Ureter (tissue), 1 donor: ENCODE measurements around the gene EXOC5. TPM values are rescaled to one million over a fixed set of nuclear protein-coding genes. Genes with fewer than 3 reads are reported as not detected.
"Not testable (repeated sequence)": the region's sequence is repeated elsewhere in the genome, so short reads cannot be mapped to it uniquely, and the experiment has no call there.

ENCODE experiments used
- DNase-seq: peaks from one replicate; pipeline ENCODE4 v3.0.0-alpha.2; 2020; ENCODE audit warnings: low spot score
- total RNA-seq: library from RNA; stranded (reverse); gene quantifications from one replicate; pipeline ENCODE4 v1.2.4, GENCODE V29; 2023
- donor health status: DM: yes; HTN: yes; CAD: no.

Gene EXOC5
- total RNA-seq, 1 donor from 2014 or later = 63.2 TPM

GRCh38 chr14:57259672-57260071 lies 9.0 kb downstream of the EXOC5 start:
- DNase-seq = no peak

GRCh38 chr14:57258221-57258620 lies 10.5 kb downstream of the EXOC5 start:
- DNase-seq = not testable (repeated sequence)

GRCh38 chr14:57254884-57255283 lies 13.8 kb downstream of the EXOC5 start:
- DNase-seq = no peak

GRCh38 chr14:57246933-57247657 lies 21.6 kb downstream of the EXOC5 start:
- no peak for DNase-seq

- DNase-seq = no peak
These were observed 22.8 kb downstream of the EXOC5 start for GRCh38 chr14:57245941-57246340.

- DNase-seq = no peak
These were observed 24.6 kb downstream of the EXOC5 start for GRCh38 chr14:57244106-57244505.

- DNase-seq = no peak
These were observed 25.4 kb downstream of the EXOC5 start for GRCh38 chr14:57243320-57243719.

- not testable (repeated sequence) for DNase-seq
These were observed 28.6 kb downstream of the EXOC5 start for GRCh38 chr14:57240115-57240514.

GRCh38 chr14:57232006-57232405 lies 36.7 kb downstream of the EXOC5 start:
- no peak for DNase-seq

GRCh38 chr14:57228320-57228719 lies 40.4 kb downstream of the EXOC5 start:
- not testable (repeated sequence) for DNase-seq

- no peak for DNase-seq
These were observed 41.6 kb downstream of the EXOC5 start for GRCh38 chr14:57227083-57227482.

GRCh38 chr14:57221931-57222330 lies 46.8 kb downstream of the EXOC5 start:
- DNase-seq = no peak

GRCh38 chr14:57212919-57213318 lies 55.8 kb downstream of the EXOC5 start:
- DNase-seq = no peak

GRCh38 chr14:57209561-57209960 lies 59.1 kb downstream of the EXOC5 start:
- DNase-seq = no peak

GRCh38 chr14:57205938-57206337 lies 62.8 kb downstream of the EXOC5 start:
- no peak for DNase-seq

- DNase-seq = not testable (repeated sequence)
These were observed 66.0 kb downstream of the EXOC5 start for GRCh38 chr14:57202672-57203071.

GRCh38 chr14:57199921-57200320 lies 68.8 kb downstream of the EXOC5 start:
- DNase-seq = no peak

GRCh38 chr14:57189070-57189469 lies 79.6 kb downstream of the EXOC5 start:
- DNase-seq = no peak

GRCh38 chr14:57182760-57183503 lies 85.8 kb downstream of the EXOC5 start:
- no peak for DNase-seq

- DNase-seq = no peak
These were observed 89.4 kb downstream of the EXOC5 start for GRCh38 chr14:57179273-57179672.

GRCh38 chr14:57174466-57174865 lies 94.2 kb downstream of the EXOC5 start:
- DNase-seq = no peak

- DNase-seq = no peak
These were observed 96.8 kb downstream of the EXOC5 start for GRCh38 chr14:57171903-57172302.

- DNase-seq = no peak
These were observed 97.3 kb downstream of the EXOC5 start for GRCh38 chr14:57171363-57171762.
